CD8-positive, alpha-beta memory T cell (primary cell): Measurements from ENCODE around the gene MFSD1. TPM values are rescaled to one million over a fixed set of nuclear protein-coding genes. Genes with fewer than 3 reads are reported as not detected.

Experiments used
- CTCF ChIA-PET: fragments of 350-600 bp; sonication (Branson Sonifier 250); formaldehyde crosslinking; loops from one replicate; lab custom pipeline; 2021; ENCODE audit warnings: antibody characterized with exemption; lab: Charles Lee
- POLR2A ChIA-PET: fragments of 350-600 bp; sonication (Branson Sonifier 250); formaldehyde crosslinking; loops from one replicate; lab custom pipeline; 2021; ENCODE audit warnings: antibody characterized with exemption; lab: Charles Lee
- DNase-seq, 5 donors: peaks; one replicate each; pipeline versions ENCODE4 v3.0.0 to v3.0.0-alpha.2; 2020 to 2022; ENCODE audit warnings: mixed read lengths in 1 of 5
- H3K27ac ChIP-seq: one replicate; pipeline ENCODE4 v1.7.0; 2013; ENCODE audit warnings: low read depth, mild to moderate bottlenecking, low read length, moderate library complexity
- H3K27me3 ChIP-seq: 2 replicates; pipeline ENCODE4 v1.7.0; 2013; ENCODE audit warnings: low read length, mild to moderate bottlenecking; ENCODE audit not compliant: insufficient read depth, poor library complexity, severe bottlenecking
- H3K36me3 ChIP-seq: 2 replicates; pipeline ENCODE4 v1.7.0; 2013; ENCODE audit warnings: mild to moderate bottlenecking, low read length, moderate library complexity; ENCODE audit not compliant: insufficient read depth
- H3K4me1 ChIP-seq: 2 replicates; pipeline ENCODE4 v1.7.0; 2013; ENCODE audit warnings: mild to moderate bottlenecking, low read length, moderate library complexity; ENCODE audit not compliant: insufficient read depth
- H3K4me3 ChIP-seq: 2 replicates; pipeline ENCODE4 v1.7.0; 2013; ENCODE audit warnings: mild to moderate bottlenecking, low read length
- H3K9me3 ChIP-seq: 2 replicates; pipeline ENCODE4 v1.7.0; 2013; ENCODE audit warnings: mild to moderate bottlenecking, low read length
- H3K27ac Mint-ChIP-seq, 8 donors: one replicate each; pipeline ENCODE4 v1.8.0; 2020 to 2021; ENCODE audit warnings: mixed read lengths in 8 of 8, mild to moderate bottlenecking in 6 of 8, inconsistent platforms in 3 of 8, moderate library complexity in 3 of 8
- H3K27me3 Mint-ChIP-seq, 2 donors: one replicate each; pipeline ENCODE4 v1.8.0; 2020 to 2021; ENCODE audit warnings: mixed read lengths in 2 of 2, mild to moderate bottlenecking in 1 of 2, moderate library complexity in 1 of 2
- H3K36me3 Mint-ChIP-seq, 3 donors: one replicate each; pipeline ENCODE4 v1.8.0; 2020 to 2021; ENCODE audit warnings: mixed read lengths in 3 of 3, inconsistent platforms in 1 of 3, mild to moderate bottlenecking in 1 of 3
- H3K4me1 Mint-ChIP-seq, 3 donors: one replicate each; pipeline ENCODE4 v1.8.0; 2020 to 2021; ENCODE audit warnings: mixed read lengths in 3 of 3, inconsistent platforms in 1 of 3, mild to moderate bottlenecking in 1 of 3
- H3K4me3 Mint-ChIP-seq, 7 donors: one replicate each; pipeline ENCODE4 v1.8.0; 2020 to 2021; ENCODE audit warnings: mixed read lengths in 7 of 7, mild to moderate bottlenecking in 6 of 7, moderate library complexity in 4 of 7, inconsistent platforms in 2 of 7
- H3K9me3 Mint-ChIP-seq, 5 donors: one replicate each; pipeline ENCODE4 v1.8.0; 2020 to 2022; ENCODE audit warnings: mixed read lengths in 5 of 5, mild to moderate bottlenecking in 3 of 5, moderate library complexity in 2 of 5, inconsistent platforms in 1 of 5
- polyA plus RNA-seq: library from polyadenylated mRNA; unstranded; fragments of 300-500 nt; fragmentation: Illumina TruSeq; gene quantifications from one replicate; pipeline ENCODE4 v1.2.3, GENCODE V29; 2021
- total RNA-seq, 2 experiments: library from RNA; stranded (reverse); gene quantifications; one replicate each; pipeline ENCODE4 v1.2.3, GENCODE V29; 2021

The MFSD1 gene
- total and polyA plus RNA-seq, 3 experiments from 2014 or later, result 25.3 to 53.0 (median 26.4) TPM

DNA sequence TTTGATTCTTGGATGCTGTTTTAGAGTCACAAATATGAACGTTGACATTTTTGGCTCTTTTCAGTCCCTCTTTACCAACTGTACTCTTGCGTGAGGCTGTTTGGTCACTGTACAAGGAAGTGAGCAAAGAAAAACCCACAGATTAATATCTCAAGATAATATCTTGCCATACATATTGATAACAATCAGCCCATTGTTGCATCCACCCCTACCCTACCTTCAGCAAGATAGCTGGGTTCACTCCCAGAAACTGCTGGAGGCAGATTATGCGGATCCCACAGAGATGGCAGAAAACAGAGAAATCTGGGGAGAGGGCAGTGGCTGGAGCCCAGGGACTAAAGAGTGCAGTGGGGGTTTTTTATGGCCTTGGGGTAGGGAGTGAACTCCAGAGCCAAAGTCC, 29.9 kb upstream of the MFSD1 start:
- DNase-seq, result no peak
- Mint-ChIP-seq H3K9me3 (no peaks in the 10 kb centered on the region), H3K4me3 (no peak overlapping the region), H3K4me1 (peaks cover 0 to 7% (median 0%) of the 10 kb centered on the region in 3 donors), H3K36me3 (peaks cover 0 to 2% (median 0%) of the 10 kb centered on the region in 3 donors), H3K27me3 (no peaks in the 10 kb centered on the region), H3K27ac (no peak overlapping the region)
- H3K4me1 ChIP-seq, result no peaks in the 10 kb centered on the region
- H3K4me3 ChIP-seq, result no peak overlapping the region
- no peak overlapping the region for H3K27ac ChIP-seq
- no peaks in the 10 kb centered on the region for H3K27me3 ChIP-seq
- no peaks in the 10 kb centered on the region for H3K9me3 ChIP-seq
- ChIA-PET CTCF (no interaction called here), POLR2A (no interaction called here)
- H3K36me3 ChIP-seq, result no peaks in the 10 kb centered on the region

DNA sequence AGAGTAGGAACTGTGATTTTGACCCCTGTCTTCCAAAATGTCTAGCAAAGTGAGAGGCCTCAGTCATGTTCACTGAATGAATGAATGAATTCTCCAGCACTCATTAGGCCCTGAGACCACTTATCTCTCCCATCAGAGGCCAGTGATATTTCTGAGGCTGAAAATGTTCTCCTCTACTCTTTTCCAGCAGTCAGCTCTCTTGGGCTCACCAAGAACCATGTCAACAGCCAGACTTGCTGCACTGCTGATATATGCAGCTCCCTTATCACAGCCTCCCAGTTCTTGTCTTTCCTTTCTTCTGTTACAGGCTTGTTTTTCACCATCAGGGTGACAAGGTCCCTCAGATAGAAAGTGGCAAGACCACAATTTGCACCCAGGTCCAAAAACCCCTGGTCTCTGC, 28.7 kb upstream of the MFSD1 start:
- Mint-ChIP-seq H3K27ac (peak overlapping the region in 1 of 8 donors; percentile 89), H3K4me3 (no peak overlapping the region), H3K9me3 (no peaks in the 10 kb centered on the region), H3K36me3 (peaks cover 0 to 2% (median 0%) of the 10 kb centered on the region in 3 donors), H3K27me3 (no peaks in the 10 kb centered on the region), H3K4me1 (peaks cover 0 to 7% (median 0%) of the 10 kb centered on the region in 3 donors)
- Histone ChIP-seq H3K4me1 (no peaks in the 10 kb centered on the region), H3K4me3 (no peak overlapping the region), H3K36me3 (no peaks in the 10 kb centered on the region), H3K27me3 (no peaks in the 10 kb centered on the region), H3K27ac (no peak overlapping the region), H3K9me3 (no peaks in the 10 kb centered on the region)
- CTCF ChIA-PET, result no interaction called here
- no peak for DNase-seq
- POLR2A ChIA-PET, result no interaction called here

DNA sequence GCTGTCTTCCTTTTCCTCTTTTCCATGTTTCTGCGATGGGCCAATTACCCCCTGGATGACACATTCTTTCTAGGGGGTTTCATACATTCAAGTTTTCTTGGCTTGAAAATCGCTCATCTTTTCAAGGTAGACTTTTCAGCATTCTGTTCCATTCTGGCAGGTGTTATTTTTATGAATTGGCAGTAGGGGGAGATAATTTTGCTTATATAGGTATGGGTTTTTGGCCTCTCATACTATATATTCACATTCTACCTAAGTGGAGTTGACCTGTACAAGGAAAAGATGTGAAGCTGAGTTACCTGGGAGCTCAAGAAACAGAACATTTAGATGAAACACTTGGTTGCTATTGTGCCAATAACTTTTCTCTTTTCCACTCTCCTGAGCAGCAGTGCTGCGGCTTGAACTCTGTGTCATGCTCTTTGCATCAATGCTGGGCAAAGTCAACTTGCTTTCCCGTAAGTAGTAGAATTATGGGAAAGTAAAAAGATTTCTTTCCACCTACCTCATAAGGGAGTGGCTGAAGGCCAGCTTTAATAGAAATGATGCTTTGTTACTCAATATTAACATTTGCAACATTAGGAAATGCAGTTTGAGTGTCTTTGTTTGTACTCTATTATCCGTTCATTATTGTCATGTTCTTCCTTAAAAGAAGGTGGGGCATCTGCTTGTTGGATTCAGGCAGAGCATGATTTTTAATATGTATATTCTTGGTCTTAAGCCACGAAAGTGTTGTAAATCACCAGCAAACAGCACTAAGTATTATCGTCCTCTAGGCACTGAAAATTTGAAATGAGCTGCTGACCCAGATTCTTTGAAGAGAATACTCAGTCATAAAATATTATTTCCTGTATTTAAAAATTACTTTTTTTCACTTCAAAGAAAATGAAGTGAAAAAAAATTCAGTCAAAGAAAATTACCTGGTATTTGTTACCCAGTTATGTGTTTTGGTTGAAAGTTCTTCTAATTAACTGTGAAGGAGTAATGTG, 27.7 kb upstream of the MFSD1 start:
- H3K9me3 ChIP-seq, result no peaks in the 10 kb centered on the region
- peaks cover 0 to 7% (median 0%) of the 10 kb centered on the region in 3 donors for H3K4me1 Mint-ChIP-seq
- no peak for DNase-seq
- ChIA-PET POLR2A (no interaction called here), CTCF (no interaction called here)
- no peaks in the 10 kb centered on the region for H3K4me1 ChIP-seq
- peaks cover 0 to 1% of the 10 kb centered on the region in 2 donors for H3K27me3 Mint-ChIP-seq
- no peak overlapping the region for H3K27ac Mint-ChIP-seq
- no peak overlapping the region for H3K4me3 Mint-ChIP-seq
- H3K27ac ChIP-seq, result no peak overlapping the region
- no peak overlapping the region for H3K4me3 ChIP-seq
- H3K36me3 Mint-ChIP-seq, result peaks cover 0 to 2% (median 0%) of the 10 kb centered on the region in 3 donors
- H3K36me3 ChIP-seq, result no peaks in the 10 kb centered on the region
- no peaks in the 10 kb centered on the region for H3K9me3 Mint-ChIP-seq
- H3K27me3 ChIP-seq, result no peaks in the 10 kb centered on the region

DNA sequence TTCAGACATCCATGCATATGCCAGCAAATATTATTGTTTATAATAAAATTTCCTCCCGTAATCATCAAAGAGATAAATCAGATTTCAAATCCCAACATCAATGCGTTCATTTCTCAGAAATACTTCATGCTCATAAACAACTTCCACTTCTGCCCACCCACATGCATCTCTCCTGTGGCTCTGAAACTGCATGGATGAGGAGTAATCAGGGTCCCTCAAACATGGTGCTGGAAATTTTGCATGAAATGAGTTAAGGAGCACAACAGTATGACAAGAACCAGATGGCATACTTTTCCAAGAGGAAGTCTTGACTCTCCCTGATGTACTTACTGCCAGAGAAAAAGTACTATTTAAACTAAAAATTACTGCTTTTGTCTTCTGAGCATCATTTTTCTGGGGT, 26.9 kb upstream of the MFSD1 start:
- Histone ChIP-seq H3K9me3 (no peaks in the 10 kb centered on the region), H3K27ac (no peak overlapping the region), H3K36me3 (no peaks in the 10 kb centered on the region), H3K27me3 (no peaks in the 10 kb centered on the region), H3K4me1 (no peaks in the 10 kb centered on the region), H3K4me3 (no peak overlapping the region)
- Mint-ChIP-seq H3K9me3 (no peaks in the 10 kb centered on the region), H3K4me1 (peaks cover 0 to 7% (median 0%) of the 10 kb centered on the region in 3 donors), H3K4me3 (no peak overlapping the region), H3K27ac (no peak overlapping the region), H3K36me3 (peaks cover 0 to 2% (median 2%) of the 10 kb centered on the region in 3 donors), H3K27me3 (peaks cover 0 to 1% of the 10 kb centered on the region in 2 donors)
- ChIA-PET CTCF (no interaction called here), POLR2A (no interaction called here)
- no peak for DNase-seq

DNA sequence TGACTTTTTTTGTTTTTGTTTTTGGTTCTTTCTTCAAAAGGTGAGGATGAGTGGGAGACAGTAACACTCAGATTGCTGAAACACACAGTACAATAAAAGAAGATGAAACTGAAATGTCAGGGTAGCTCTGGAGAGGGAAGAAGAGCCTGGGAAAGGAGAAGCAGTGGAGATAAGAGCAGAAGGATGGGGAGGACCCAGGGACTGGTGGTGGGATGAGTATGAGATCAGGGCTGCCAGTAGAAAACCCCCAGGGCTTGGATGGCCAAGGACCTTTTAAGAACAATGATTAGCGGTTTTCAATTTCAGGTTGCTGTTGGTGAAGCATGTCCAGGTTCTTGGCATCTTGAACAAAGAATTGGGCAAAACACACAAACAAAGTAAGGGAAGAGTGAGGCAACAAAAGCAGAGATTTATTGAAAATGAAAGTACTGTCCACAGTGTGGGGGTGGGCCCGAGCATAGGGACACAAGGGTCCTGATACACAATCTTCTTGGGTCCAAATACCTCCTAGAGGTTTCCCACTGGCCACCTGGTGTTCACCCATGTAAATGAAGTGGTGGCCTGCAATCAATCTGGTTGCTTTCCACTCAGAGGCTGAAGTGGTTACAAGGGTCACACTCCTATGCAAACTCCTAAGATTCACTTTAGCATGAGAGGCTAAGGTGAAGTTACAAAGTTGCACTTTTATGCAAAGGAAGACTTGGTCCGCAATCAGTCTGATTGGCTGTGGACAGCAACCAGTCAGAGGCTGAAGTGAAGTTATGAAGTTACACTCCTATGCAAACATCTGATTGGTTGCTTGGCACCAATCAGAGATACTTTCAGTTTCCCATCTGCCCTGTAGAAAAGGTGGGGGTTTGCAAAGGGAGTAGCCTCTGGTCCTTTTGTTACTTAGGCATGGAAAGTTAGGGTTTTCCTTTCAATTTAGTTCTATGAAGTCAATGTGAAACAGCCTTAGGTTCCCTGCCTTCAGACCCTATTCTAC, 26.1 kb upstream of the MFSD1 start:
- Histone ChIP-seq H3K27ac (no peak overlapping the region), H3K27me3 (no peaks in the 10 kb centered on the region), H3K4me1 (no peaks in the 10 kb centered on the region), H3K4me3 (no peak overlapping the region), H3K36me3 (no peaks in the 10 kb centered on the region), H3K9me3 (no peaks in the 10 kb centered on the region)
- CTCF ChIA-PET, result no interaction called here
- Mint-ChIP-seq H3K27me3 (peaks cover 0 to 1% of the 10 kb centered on the region in 2 donors), H3K4me3 (no peak overlapping the region), H3K9me3 (no peaks in the 10 kb centered on the region), H3K27ac (peak overlapping the region in 1 of 8 donors; percentile 61), H3K4me1 (peaks cover 0 to 7% (median 0%) of the 10 kb centered on the region in 3 donors), H3K36me3 (peaks cover 0 to 2% (median 1%) of the 10 kb centered on the region in 3 donors)
- no peak for DNase-seq
- POLR2A ChIA-PET, result no interaction called here

DNA sequence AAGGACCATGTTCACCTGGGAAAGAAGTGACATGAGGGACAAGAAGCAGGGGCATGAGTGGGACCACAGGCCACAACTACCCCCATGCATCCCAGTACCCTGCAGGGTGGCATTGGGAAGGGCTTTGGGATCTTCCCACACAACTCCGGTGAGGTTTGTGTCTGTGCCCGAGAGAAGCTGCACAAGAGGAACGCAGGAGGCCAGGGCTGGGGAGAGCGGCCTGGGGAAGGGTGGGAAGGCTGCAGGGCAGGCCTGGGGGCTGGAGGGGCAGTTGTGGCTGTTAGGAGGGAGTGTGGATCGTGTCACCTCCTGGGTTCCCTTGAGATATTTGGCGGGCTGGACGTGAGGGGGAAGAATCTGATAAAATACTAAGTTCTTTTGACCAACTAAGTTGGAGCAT, 25.3 kb upstream of the MFSD1 start:
- Mint-ChIP-seq H3K4me1 (peaks cover 0 to 7% (median 0%) of the 10 kb centered on the region in 3 donors), H3K36me3 (peaks cover 0 to 2% (median 0%) of the 10 kb centered on the region in 3 donors), H3K9me3 (no peaks in the 10 kb centered on the region), H3K27ac (no peak overlapping the region), H3K4me3 (no peak overlapping the region), H3K27me3 (peaks cover 0 to 1% of the 10 kb centered on the region in 2 donors)
- no peaks in the 10 kb centered on the region for H3K27me3 ChIP-seq
- no peak for DNase-seq
- CTCF ChIA-PET, result interaction anchor here (1.0 kb wide), 1 partner anchor 52 kb away, joined by 3 read pairs; no protein-coding TSS in a partner anchor
- no peak overlapping the region for H3K27ac ChIP-seq
- no peaks in the 10 kb centered on the region for H3K4me1 ChIP-seq
- H3K4me3 ChIP-seq, result no peak overlapping the region
- no peaks in the 10 kb centered on the region for H3K36me3 ChIP-seq
- POLR2A ChIA-PET, result no interaction called here
- H3K9me3 ChIP-seq, result no peaks in the 10 kb centered on the region

DNA sequence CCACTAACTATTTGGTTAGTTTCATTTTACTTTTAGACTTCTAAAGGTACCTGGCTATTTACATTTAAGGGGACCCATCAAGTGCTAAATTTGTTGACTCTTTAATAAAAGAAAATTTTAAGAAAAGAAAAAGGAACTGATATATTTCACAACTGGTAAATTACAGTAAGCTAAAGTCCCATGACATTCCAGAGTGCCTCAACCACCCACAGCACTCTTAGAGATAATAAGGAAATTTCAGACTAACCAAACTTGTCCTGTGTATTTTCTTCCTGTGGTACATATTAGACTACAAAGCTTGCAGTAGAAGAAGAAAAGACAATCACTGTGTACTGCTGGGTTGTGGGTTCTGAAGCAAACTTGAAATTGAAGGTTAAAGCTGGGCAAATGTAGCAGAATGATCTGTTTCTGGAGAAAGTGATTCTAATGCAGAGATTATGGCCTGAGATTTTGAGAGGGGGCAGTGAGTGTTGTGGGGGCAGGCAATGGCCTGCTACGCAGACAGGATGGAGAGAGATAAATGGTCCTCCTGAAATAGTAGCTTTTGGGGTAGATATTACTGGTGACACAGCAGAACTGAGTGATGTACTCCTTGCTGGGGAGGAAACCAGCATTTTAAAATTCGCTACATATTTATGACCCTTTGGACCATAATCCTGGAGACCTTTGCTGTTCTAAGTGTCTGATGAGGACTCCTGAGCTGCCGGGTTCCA, 24.5 kb upstream of the MFSD1 start:
- POLR2A ChIA-PET, result interaction anchor here (0.6 kb wide), 1 partner anchor 117 kb away, joined by 4 read pairs; no protein-coding TSS in a partner anchor

More for the DNA sequence above, 24.5 kb upstream of the MFSD1 start:
- no peak overlapping the region for H3K4me3 ChIP-seq
- no peak overlapping the region for H3K27ac ChIP-seq
- no peaks in the 10 kb centered on the region for H3K4me1 ChIP-seq
- H3K9me3 ChIP-seq, result no peaks in the 10 kb centered on the region
- DNase-seq, result no peak
- Mint-ChIP-seq H3K27me3 (peaks cover 0 to 1% of the 10 kb centered on the region in 2 donors), H3K27ac (peak overlapping the region in 1 of 8 donors; percentile 6), H3K36me3 (peaks cover 0 to 3% (median 0%) of the 10 kb centered on the region in 3 donors), H3K4me1 (peaks cover 0 to 7% (median 0%) of the 10 kb centered on the region in 3 donors), H3K9me3 (no peaks in the 10 kb centered on the region), H3K4me3 (peak overlapping the region in 1 of 7 donors; percentile 28)
- CTCF ChIA-PET, result interaction anchor here (0.9 to 1.0 kb wide), 2 partner anchors 14 to 53 kb away, joined by 3 to 4 read pairs; no protein-coding TSS in a partner anchor
- H3K36me3 ChIP-seq, result no peaks in the 10 kb centered on the region
- no peaks in the 10 kb centered on the region for H3K27me3 ChIP-seq
